GM19452 (cell line): ENCODE data around the gene ZBTB7C.

ENCODE experiments used
- ATAC-seq: cut with Tn5 transposase; IDR thresholded peaks from one replicate; pipeline ENCODE4 v1.9.1; 2021; ENCODE audit not compliant: unreplicated experiment

The ZBTB7C gene

GRCh38 chr18:48011926-48012465 lies 397.2 kb downstream of the ZBTB7C start:
- no peak for ATAC-seq

GRCh38 chr18:48010264-48010663 lies 398.9 kb downstream of the ZBTB7C start:
- no peak for ATAC-seq

DNA sequence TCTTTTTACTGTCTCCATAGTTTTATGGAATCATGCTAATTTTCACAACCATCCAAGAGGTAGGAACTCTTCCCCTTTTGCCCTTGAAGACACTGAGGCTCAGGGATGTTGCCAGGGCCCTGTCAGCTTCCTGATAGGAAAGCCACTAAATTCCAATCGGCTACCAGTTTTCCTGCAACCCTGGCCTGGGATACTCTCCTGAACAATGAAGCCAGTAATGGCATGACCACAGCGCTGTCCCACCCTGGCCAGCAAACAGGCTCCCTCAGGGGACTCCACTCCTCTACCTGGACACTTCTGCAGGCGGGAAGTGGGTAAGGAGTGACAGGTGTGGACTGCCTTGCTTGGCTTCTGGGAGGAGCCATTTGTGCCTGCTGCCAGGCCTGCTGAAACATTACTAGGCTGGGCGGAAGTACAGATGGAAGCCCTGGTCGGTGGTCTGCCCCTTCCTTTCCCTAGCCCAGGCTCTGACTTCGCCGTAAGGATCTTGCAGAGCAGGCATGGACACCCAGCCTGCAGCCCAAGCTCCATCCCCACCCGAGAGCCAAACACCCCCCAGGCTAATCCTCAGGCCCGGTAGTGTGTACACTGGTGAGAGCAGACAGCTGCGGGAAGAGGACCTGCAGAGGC lies 400.0 kb downstream of the ZBTB7C start:
- no peak for ATAC-seq

DNA sequence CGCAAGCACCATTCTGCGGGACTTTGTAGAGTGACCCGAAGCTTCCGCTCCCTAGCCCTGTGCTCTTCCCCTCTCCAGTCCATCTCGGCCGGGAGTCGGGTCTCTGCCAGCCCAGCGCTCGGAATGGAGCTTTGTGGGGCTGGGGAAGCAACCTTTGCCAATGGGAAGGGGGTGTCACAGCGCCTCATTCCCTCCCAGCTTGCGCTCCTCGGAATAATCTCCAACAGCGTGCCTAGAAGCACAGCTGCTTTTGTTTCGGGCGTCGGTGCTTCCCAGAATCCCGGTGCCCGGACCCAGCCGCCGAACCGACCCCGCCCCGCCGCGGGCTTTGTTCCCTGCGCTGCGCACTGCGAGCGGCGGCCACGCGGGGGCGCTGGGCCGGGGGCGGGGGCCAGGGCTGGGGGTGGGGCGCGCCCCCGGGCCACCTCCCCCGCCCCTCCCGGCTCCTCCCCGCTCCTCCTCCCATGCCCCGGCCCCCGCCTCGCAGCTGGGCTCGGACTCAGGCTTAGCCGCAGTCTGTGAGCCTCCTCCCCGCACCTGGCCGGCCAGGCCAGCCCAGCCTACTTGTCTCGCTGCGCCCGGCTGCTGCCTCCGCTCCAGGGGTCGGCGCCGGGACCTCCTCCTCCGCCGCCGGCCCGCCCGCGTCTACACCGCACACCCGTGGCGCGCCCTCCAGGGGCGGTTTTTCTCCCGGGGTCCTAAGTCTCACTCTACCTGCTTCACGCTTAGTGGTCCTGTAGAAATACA lies 401.1 kb downstream of the ZBTB7C start:
- ATAC-seq: no peak

GRCh38 chr18:48007381-48007780 lies 401.8 kb downstream of the ZBTB7C start:
- ATAC-seq: no peak

DNA sequence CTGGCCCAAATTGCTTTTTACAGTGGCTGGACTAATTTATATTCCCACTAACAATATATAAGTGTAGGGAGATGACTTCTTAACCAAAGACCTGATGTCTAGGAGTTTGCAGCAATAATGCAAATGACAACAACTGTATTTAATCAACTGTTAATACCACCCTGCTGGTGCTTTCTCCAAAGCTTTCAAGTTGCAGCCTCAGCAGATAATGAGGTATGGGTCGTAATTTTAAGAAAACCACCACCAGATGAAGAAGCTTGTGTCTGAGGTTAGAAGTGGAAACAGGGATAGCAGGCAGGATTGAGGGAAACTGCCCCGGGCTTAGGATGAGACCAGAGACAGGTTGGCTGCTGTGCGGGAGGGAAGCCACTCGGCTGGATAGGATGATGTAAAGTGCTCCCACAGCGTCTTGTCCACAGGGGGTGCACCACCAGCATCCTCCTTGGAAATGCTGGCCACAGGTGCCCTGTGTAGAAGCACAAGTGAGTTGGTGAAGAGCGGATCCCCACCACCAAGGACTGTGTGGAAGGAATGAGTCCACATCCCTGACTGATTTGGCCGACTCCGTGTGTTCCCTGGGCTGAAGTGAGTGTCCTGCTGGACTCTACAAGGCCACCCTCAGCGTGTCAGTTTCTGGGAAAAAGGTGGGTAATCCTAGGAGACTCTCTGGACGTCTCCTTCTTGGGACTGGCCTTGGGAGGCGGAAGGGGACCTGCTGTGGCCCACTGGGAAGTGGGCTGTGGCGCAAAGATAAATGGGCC lies 402.6 kb downstream of the ZBTB7C start:
- no peak for ATAC-seq

DNA sequence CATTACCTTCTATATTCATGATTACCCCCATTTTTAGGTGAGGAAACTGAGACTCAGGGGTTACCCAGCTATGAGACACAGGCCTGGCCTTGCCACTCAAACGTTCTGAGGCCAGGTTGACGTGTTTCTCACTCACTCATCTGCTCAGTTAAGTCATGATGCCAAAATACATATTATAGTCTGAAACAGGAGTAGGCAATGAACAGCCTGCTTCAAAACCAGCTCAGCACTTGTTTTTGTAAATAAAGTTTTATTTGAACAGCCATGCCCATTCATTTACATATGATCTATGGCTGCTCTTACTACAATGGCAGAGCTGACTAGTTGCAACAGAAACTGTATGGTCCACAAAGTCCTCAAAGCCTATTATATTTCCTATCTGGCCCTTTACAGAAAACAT lies 404.6 kb downstream of the ZBTB7C start:
- ATAC-seq: no peak

- no peak for ATAC-seq
Measured at GRCh38 chr18:48003426-48004349, 405.5 kb downstream of the ZBTB7C start.

DNA sequence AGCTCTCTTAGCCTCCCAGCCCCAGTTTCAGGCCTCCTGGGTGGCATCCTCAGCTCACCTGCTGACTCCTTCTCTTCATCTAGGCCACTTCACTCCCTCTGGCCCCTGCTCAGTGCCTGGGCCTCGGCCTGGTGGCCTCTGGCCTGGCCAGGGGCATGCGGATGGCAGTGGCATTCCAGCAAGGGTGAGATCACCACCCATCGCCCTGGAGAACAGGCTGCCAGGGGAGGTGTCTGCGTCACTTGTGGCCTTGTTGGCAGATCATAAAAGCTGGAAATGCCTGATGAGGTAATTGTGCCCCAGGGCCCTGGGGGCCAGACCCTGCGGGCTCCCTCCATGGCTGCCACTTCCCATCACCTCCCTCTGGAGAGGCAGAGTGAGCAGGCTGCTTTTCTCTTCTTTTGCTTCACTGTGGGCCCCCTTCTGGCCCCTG lies 406.2 kb downstream of the ZBTB7C start:
- ATAC-seq: no peak

GRCh38 chr18:48000701-48001100 lies 408.5 kb downstream of the ZBTB7C start:
- ATAC-seq: no peak

DNA sequence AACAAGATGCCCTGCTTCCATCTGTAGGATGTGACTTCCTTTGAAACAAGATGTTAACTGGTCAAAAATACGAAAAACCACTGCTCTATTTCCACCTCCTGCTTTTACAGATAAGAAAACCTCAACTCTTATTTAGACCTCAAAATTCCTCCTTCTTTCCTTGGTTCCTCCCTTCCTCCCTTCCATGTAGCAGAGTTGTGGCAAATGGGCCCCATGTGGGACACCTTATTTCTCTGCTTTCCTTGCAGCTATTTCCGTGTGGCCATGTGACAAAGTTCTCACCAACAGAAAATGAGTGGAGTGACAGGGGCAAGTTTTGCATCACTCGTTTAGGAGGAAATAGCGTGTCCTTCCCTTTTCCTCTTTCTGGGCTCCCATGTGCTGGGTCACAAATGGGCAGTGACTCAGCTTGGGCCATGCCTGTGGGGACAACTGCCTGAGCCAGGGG lies 409.4 kb downstream of the ZBTB7C start:
- no peak for ATAC-seq

DNA sequence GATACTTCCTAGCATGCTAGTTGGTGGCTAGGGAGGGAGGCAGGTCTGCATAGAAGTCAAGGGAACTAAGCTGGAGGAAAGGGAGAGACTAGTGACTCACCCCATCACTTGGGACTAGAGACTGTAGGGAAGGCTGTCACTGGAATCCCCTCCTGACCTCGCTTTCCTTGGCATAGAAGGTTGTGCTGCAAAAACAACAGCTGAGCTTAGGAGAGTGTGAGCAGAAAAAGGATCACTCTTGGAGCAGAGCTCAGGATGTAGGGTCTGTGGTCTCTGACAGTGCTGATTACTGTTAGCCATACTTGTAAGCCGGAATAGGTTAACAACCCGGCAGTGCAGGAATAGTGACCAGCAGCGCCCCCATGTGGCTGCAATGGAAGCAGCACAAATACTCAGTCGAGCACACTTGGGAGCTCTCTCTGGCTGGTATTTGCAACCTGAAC lies 411.8 kb downstream of the ZBTB7C start:
- no peak for ATAC-seq

DNA sequence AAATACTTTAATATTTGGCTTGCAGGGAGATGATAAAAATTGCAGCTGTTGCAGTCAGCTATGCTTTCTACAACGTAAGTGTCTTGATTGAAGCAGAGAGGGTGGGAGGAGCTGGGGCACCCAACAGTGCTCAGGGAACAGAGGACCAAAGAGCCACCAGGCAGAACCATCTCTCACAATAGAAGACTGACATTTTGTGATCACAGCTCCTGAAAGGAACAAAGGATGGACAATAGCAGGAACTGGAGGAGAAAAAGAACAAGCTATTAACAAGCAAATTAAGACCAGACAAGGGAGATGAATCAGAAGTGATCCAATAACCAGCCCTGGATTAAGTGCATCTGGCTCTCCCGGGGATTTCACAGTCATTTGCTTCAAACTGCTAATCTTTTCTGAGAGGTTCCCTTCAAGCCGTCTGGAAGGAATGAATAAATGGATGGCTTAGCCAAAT lies 413.1 kb downstream of the ZBTB7C start:
- ATAC-seq: no peak

GRCh38 chr18:47995654-47996053 lies 413.5 kb downstream of the ZBTB7C start:
- no peak for ATAC-seq

- ATAC-seq: no peak
Measured at GRCh38 chr18:47993409-47993808, 415.8 kb downstream of the ZBTB7C start.

- no peak for ATAC-seq
Measured at GRCh38 chr18:47992976-47993375, 416.2 kb downstream of the ZBTB7C start.

GRCh38 chr18:47992266-47992665 lies 416.9 kb downstream of the ZBTB7C start:
- no peak for ATAC-seq

- ATAC-seq: no peak
Measured at GRCh38 chr18:47990981-47991380, 418.2 kb downstream of the ZBTB7C start.

DNA sequence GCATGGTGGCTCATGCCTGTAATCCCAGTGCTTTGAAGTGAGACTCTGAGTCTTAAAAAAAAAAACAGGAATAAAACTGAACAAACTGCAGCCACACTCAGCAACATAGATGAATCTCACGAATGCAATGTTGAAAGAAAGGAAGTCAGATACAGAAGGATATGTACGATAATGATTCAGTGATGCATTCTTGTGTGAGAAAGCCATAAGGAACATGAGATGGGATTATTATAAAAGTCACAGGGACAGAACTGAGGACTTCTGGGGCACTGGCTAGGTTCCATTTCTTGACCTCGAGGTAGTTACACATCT lies 421.8 kb downstream of the ZBTB7C start:
- ATAC-seq: no peak

DNA sequence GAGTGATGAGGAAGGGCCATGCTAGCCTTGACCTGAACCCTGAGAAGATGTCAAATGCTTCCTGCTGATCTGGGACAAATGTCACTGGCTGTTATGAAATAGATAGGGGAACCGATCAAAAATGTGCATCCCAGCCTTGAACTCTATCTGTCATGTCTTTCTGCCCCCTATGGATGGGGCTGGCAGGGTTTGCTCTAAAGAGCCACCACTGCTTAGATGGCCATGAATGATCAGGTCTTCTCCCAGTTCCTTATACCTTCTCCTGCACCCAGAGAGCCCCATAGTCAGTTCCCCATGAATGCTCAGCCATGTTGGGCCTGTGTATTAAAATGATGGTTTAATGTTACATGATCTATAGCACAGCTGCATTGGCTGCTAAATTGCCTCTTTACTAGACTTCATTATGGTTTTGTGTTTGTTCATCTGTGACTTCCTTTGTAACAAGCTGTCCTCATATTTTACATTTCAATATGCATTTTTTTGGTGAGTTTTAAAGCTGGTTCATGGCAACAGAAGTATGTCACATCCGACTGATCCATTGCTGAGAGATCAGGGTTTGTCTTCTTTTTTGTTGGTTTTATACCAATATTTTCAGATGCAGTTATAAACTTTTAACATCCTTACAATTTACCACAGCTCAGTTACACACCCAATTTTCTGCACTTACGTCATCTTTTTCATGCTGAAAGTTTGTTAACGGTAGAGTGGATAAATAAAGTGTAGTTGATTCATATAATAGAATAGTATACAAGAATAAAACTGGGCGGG lies 422.4 kb downstream of the ZBTB7C start:
- no peak for ATAC-seq
